B cell (primary cell): ENCODE data around the gene ARHGAP33. TPM values are rescaled to one million over a fixed set of nuclear protein-coding genes. Genes with fewer than 3 reads are reported as not detected.

Source experiments
- ATAC-seq: fragments of 200-7000 bp; cut with Tn5 transposase; one replicate; pipeline ENCODE4 v1.10.0; 2021; ENCODE audit warnings: low read depth, mild to moderate bottlenecking, moderate number of reproducible peaks, moderate library complexity
- CTCF ChIA-PET: fragments of 350-600 bp; sonication (Branson Sonifier 250); formaldehyde crosslinking; loops from one replicate; lab custom pipeline; 2021; ENCODE audit warnings: antibody characterized with exemption, inconsistent platforms; lab: Charles Lee
- POLR2A ChIA-PET: fragments of 350-600 bp; sonication (Branson Sonifier 250); formaldehyde crosslinking; loops from one replicate; lab custom pipeline; 2021; ENCODE audit warnings: antibody characterized with exemption; lab: Charles Lee
- DNase-seq: peaks from one replicate; pipeline ENCODE4 v3.0.0; 2013
- H2AFZ ChIP-seq: 2 replicates; pipeline ENCODE4 v1.6.1; 2012; ENCODE audit warnings: mild to moderate bottlenecking, low read depth, low read length; ENCODE audit not compliant: insufficient read depth, poor library complexity, severe bottlenecking
- H3K27ac ChIP-seq, 2 donors: 1 replicate in 1 of 2; 2 replicates in 1 of 2; pipeline ENCODE4 v1.5.1; 2012 to 2013; ENCODE audit warnings: low read length in 2 of 2, mild to moderate bottlenecking in 2 of 2, moderate library complexity in 1 of 2
- H3K27me3 ChIP-seq, 4 experiments: fragments of 200-600 bp in 1 of 4; sonication (generic) in 1 of 4; replicated peaks in 1 of 4; 1 replicate in 2 of 4; 2 replicates in 2 of 4; pipeline versions ENCODE4 v1.6.1 to v1.7.0; 2013 to 2016; ENCODE audit warnings: low read length in 3 of 4, mild to moderate bottlenecking in 2 of 4, mixed read lengths in 1 of 4, moderate library complexity in 1 of 4; ENCODE audit not compliant: insufficient read depth in 4 of 4, control insufficient read depth in 3 of 4; ENCODE audit errors: control extremely low read depth in 1 of 4
- H3K36me3 ChIP-seq, 2 experiments: replicated peaks in 1 of 2; 1 replicate in 1 of 2; 2 replicates in 1 of 2; pipeline versions ENCODE4 v1.6.1 to v1.7.1; 2013; ENCODE audit warnings: low read length in 1 of 2; ENCODE audit not compliant: insufficient read depth in 2 of 2, control insufficient read depth in 1 of 2; ENCODE audit errors: control extremely low read depth in 1 of 2, extremely low read depth in 1 of 2
- H3K4me1 ChIP-seq, 2 donors: fragments of 200-600 bp in 1 of 2; sonication (generic) in 1 of 2; 1 replicate in 1 of 2; 2 replicates in 1 of 2; pipeline versions ENCODE4 v1.5.1 to v1.6.1; 2013 to 2017; ENCODE audit warnings: low read length in 2 of 2; ENCODE audit not compliant: control insufficient read depth in 2 of 2, insufficient read depth in 2 of 2
- H3K4me2 ChIP-seq: replicated peaks from 2 replicates; pipeline ENCODE3; 2012; ENCODE audit warnings: mild to moderate bottlenecking, low read depth, low read length; ENCODE audit not compliant: poor library complexity, severe bottlenecking
- H3K4me3 ChIP-seq, 5 experiments: fragments of 200-600 bp in 1 of 5; sonication (generic) in 1 of 5; 1 replicate in 3 of 5; 2 replicates in 2 of 5; pipeline versions ENCODE4 v1.5.1 to v1.7.0; 2011 to 2016; ENCODE audit warnings: low read length in 4 of 5, mild to moderate bottlenecking in 4 of 5, low read depth in 2 of 5, control low read depth in 1 of 5, moderate library complexity in 1 of 5; ENCODE audit not compliant: insufficient read depth in 1 of 5; ENCODE audit errors: control extremely low read depth in 1 of 5, extremely low read depth in 1 of 5
- H3K79me2 ChIP-seq: fragments of 200-600 bp; sonication (generic); one replicate; pipeline ENCODE4 v1.6.0; 2016; ENCODE audit warnings: low read length; ENCODE audit not compliant: control insufficient read depth, insufficient read depth
- H3K9ac ChIP-seq: fragments of 200-600 bp; sonication (generic); 2 replicates; pipeline ENCODE4 v1.6.1; 2017; ENCODE audit warnings: mild to moderate bottlenecking, low read length, moderate library complexity
- H3K9me3 ChIP-seq, 3 donors: one replicate each; pipeline versions ENCODE4 v1.6.1 to v1.7.1; 2013; ENCODE audit warnings: low read length in 2 of 3; ENCODE audit not compliant: control insufficient read depth in 2 of 3, insufficient read depth in 1 of 3; ENCODE audit errors: control extremely low read depth in 1 of 3
- H4K20me1 ChIP-seq: 2 replicates; pipeline ENCODE4 v1.6.0; 2012; ENCODE audit warnings: mild to moderate bottlenecking, low read length; ENCODE audit not compliant: insufficient read depth, control insufficient read depth, poor library complexity, severe bottlenecking
- H3K27ac Mint-ChIP-seq: one replicate; pipeline ENCODE4 v1.8.0; 2021; ENCODE audit warnings: mixed read lengths
- H3K27me3 Mint-ChIP-seq: one replicate; pipeline ENCODE4 v1.8.0; 2021; ENCODE audit warnings: mixed read lengths
- H3K4me1 Mint-ChIP-seq: one replicate; pipeline ENCODE4 v1.8.0; 2021; ENCODE audit warnings: mixed read lengths
- H3K4me3 Mint-ChIP-seq: one replicate; pipeline ENCODE4 v1.8.0; 2021; ENCODE audit warnings: mixed read lengths
- H3K9me3 Mint-ChIP-seq: one replicate; pipeline ENCODE4 v1.8.0; 2022; ENCODE audit warnings: mixed read lengths; ENCODE audit not compliant: insufficient read depth
- CTCF ChIP-seq: fragments of 200-600 bp; IDR thresholded peaks from one replicate; pipeline ENCODE4 v1.8.0; 2022; ENCODE audit warnings: antibody characterized with exemption, mild to moderate bottlenecking
- EZH2 ChIP-seq: IDR thresholded peaks from 2 replicates; pipeline ENCODE4 v1.6.1; 2012; ENCODE audit warnings: borderline replicate concordance, low read depth, mild to moderate bottlenecking, moderate library complexity, low read length; ENCODE audit not compliant: insufficient read depth, poor library complexity, severe bottlenecking
- WGBS: methylation state at CpG from one replicate; pipeline ENCODE4 v1.1.5; 2013; ENCODE audit warnings: missing lambda C conversion rate; ENCODE audit not compliant: insufficient coverage; 5-methylcytosine and 5-hydroxymethylcytosine counted together
- intact Hi-C: fragments of 100-400 bp; cut with micrococcal nuclease; formaldehyde crosslinking; loops from one replicate; pipeline ENCODE4 v1.10.0; 2022
- polyA plus RNA-seq: library from polyadenylated mRNA; depleted of rRNA; stranded (reverse); fragments of >200 nt; gene quantifications from 2 replicates; pipeline ENCODE4 v1.2.3, GENCODE V29; 2012
- total RNA-seq, 2 donors: library from RNA; stranded (reverse); fragments of 120-200 nt in 1 of 2; gene quantifications; 1 replicate in 1 of 2; 2 replicates in 1 of 2; pipeline versions ENCODE4 v1.2.3 to v1.2.4, GENCODE V29; 2013 to 2022

ARHGAP33 gene
- total and polyA plus RNA-seq, 2 donors (not counting 1 experiment from before 2014, with no cell fraction given): 18.2 to 27.8 TPM

- Histone ChIP-seq H3K79me2 (peaks cover 14% of the 10 kb centered on the region), H3K36me3 (peaks cover 0 to 21% of the 10 kb centered on the region in 2 experiments), H3K9me3 (no peaks in the 10 kb centered on the region), H2AFZ (no peak overlapping the region), H3K4me2 (no peak overlapping the region), H3K27me3 (no peaks in the 10 kb centered on the region), H4K20me1 (no peaks in the 10 kb centered on the region), H3K9ac (no peak overlapping the region), H3K27ac (no peak overlapping the region), H3K4me3 (no peak overlapping the region), H3K4me1 (no peaks in the 10 kb centered on the region)
- no peak overlapping the region for H3K4me3 Mint-ChIP-seq
- intact Hi-C loops: no loop called here
- ATAC-seq: no peak
- no peaks in the 10 kb centered on the region for H3K27me3 Mint-ChIP-seq
- POLR2A ChIA-PET: no interaction called here
- CTCF ChIA-PET: no interaction called here
- no peaks in the 10 kb centered on the region for H3K9me3 Mint-ChIP-seq
- peaks cover 4% of the 10 kb centered on the region for H3K4me1 Mint-ChIP-seq
- no peak overlapping the region for H3K27ac Mint-ChIP-seq
- no peak for DNase-seq
- TF ChIP-seq EZH2 (no peak), CTCF (no peak)
- 98% methylated on average over 14 of the region's 17 CpGs for WGBS
These were observed 10.7 kb upstream of the ARHGAP33 start for GRCh38 chr19:35764432-35765315.

GRCh38 chr19:35766571-35767104, 8.7 kb upstream of the ARHGAP33 start:
- no peaks in the 10 kb centered on the region for H3K27me3 Mint-ChIP-seq
- intact Hi-C loops: no loop called here
- ChIA-PET CTCF (interaction anchor here (0.5 kb wide), 1 partner anchor 72 kb away, joined by 4 read pairs; no protein-coding TSS in a partner anchor), POLR2A (interaction anchor here (1.0 kb wide), 1 partner anchor 26 kb away, joined by 3 read pairs; no protein-coding TSS in a partner anchor)
- no peaks in the 10 kb centered on the region for H4K20me1 ChIP-seq
- H3K4me3 ChIP-seq: no peak overlapping the region
- no peak overlapping the region for H3K27ac Mint-ChIP-seq
- WGBS: 81% methylated on average over 4 of the region's 11 CpGs
- peaks cover 3% of the 10 kb centered on the region for H3K4me1 Mint-ChIP-seq
- H3K36me3 ChIP-seq: peaks cover 0 to 12% of the 10 kb centered on the region in 2 experiments
- no peak for DNase-seq
- no peak overlapping the region for H3K4me2 ChIP-seq
- TF ChIP-seq EZH2 (no peak), CTCF (no peak)
- H3K9me3 ChIP-seq: no peaks in the 10 kb centered on the region
- no peaks in the 10 kb centered on the region for H3K9me3 Mint-ChIP-seq
- no peak overlapping the region for H3K27ac ChIP-seq
- no peak for ATAC-seq
- H3K9ac ChIP-seq: no peak overlapping the region
- H2AFZ ChIP-seq: no peak overlapping the region
- no peaks in the 10 kb centered on the region for H3K27me3 ChIP-seq
- no peak overlapping the region for H3K4me3 Mint-ChIP-seq
- H3K79me2 ChIP-seq: peaks cover 6% of the 10 kb centered on the region
- H3K4me1 ChIP-seq: no peaks in the 10 kb centered on the region
